GM12878 (cell line): ENCODE measurements around the gene MACROD2. TPM values are rescaled to one million over a fixed set of nuclear protein-coding genes. Genes with fewer than 3 reads are reported as not detected.

ENCODE experiments used
- ATAC-seq: fragments of 200-7000 bp; cut with Tn5 transposase; 3 replicates; pipeline ENCODE4 v1.9.1; 2020; ENCODE audit warnings: mild to moderate bottlenecking, moderate library complexity
- BruUV-seq: library from RNA; stranded (reverse); fragments of 400-500 nt; replicated peaks from 2 replicates; lab custom pipeline; 2021; lab: Mats Ljungman, UMichigan
- CTCF ChIA-PET: fragments of 300-600 bp; sonication (Branson Sonifier 250); formaldehyde crosslinking; extraction: SDS; loops from one replicate; lab custom pipeline; 2021; ENCODE audit warnings: inconsistent platforms; lab: Yijun Ruan, JAX
- POLR2A ChIA-PET: fragments of 350-600 bp; formaldehyde crosslinking; extraction: SDS; loops from one replicate; lab custom pipeline; 2021; ENCODE audit warnings: inconsistent platforms; lab: Charles Lee
- RAD21 ChIA-PET: fragments of 300-600 bp; sonication (Branson Sonifier 250); formaldehyde crosslinking; loops from one replicate; lab custom pipeline; 2023; ENCODE audit warnings: antibody characterized with exemption; ENCODE audit not compliant: unreplicated experiment; lab: Charles Lee
- SMC1A ChIA-PET: fragments of 300-600 bp; sonication (Branson Sonifier 250); formaldehyde crosslinking; loops from one replicate; lab custom pipeline; 2023; ENCODE audit not compliant: unreplicated experiment, uncharacterized antibody; lab: Charles Lee
- DNase-seq: peaks from one replicate; pipeline ENCODE4 v3.0.0-alpha.2; 2011; ENCODE audit warnings: low read depth, low spot score
- FAIRE-seq: peaks from 3 replicates; lab custom pipeline; 2011; peaks lifted over from hg19 to GRCh38; lab: Jason Lieb, UNC
- H2AFZ ChIP-seq: 2 replicates; pipeline ENCODE4 v1.6.0; 2011; ENCODE audit warnings: low read depth, low read length, control low read depth; ENCODE audit not compliant: control insufficient read depth
- H3K27ac ChIP-seq: 2 replicates; pipeline ENCODE4 v1.5.1; 2011; ENCODE audit warnings: control low read depth; ENCODE audit not compliant: control insufficient read depth, insufficient read depth
- H3K27me3 ChIP-seq, 2 experiments: replicated peaks in 1 of 2; 2 replicates each; pipeline versions ENCODE4 v1.6.0 to v1.6.1; 2011; ENCODE audit warnings: low read length in 1 of 2; ENCODE audit not compliant: control insufficient read depth in 2 of 2, insufficient read depth in 2 of 2
- H3K36me3 ChIP-seq, 2 experiments: 2 replicates each; pipeline ENCODE4 v1.5.1; 2011; ENCODE audit warnings: low read length in 1 of 2; ENCODE audit not compliant: control insufficient read depth in 2 of 2, insufficient read depth in 2 of 2
- H3K4me1 ChIP-seq: 2 replicates; pipeline ENCODE4 v1.6.1; 2011; ENCODE audit warnings: mild to moderate bottlenecking, low read length, moderate library complexity, mixed read lengths; ENCODE audit not compliant: control insufficient read depth, insufficient read depth
- H3K4me2 ChIP-seq: 2 replicates; pipeline ENCODE4 v1.6.0; 2011; ENCODE audit warnings: control low read depth; ENCODE audit not compliant: control insufficient read depth, insufficient read depth
- H3K4me3 ChIP-seq: fragments of 200-600 bp; sonication (generic); 2 replicates; pipeline ENCODE4 v1.5.1; 2016
- H3K79me2 ChIP-seq: 2 replicates; pipeline ENCODE4 v1.6.0; 2011; ENCODE audit warnings: low read length; ENCODE audit not compliant: control insufficient read depth, insufficient read depth
- H3K9ac ChIP-seq: 2 replicates; pipeline ENCODE4 v1.8.0; 2011; ENCODE audit warnings: low read length, control low read depth, mixed read lengths; ENCODE audit not compliant: control insufficient read depth, insufficient read depth
- H3K9me3 ChIP-seq: replicated peaks from 3 replicates; pipeline ENCODE4 v1.5.1; 2011; ENCODE audit warnings: mild to moderate bottlenecking, low read length; ENCODE audit not compliant: control insufficient read depth, insufficient read depth
- H4K20me1 ChIP-seq: 2 replicates; pipeline ENCODE4 v1.6.0; 2011; ENCODE audit not compliant: control insufficient read depth, insufficient read depth
- BHLHE40 ChIP-seq, 2 experiments: fragments of 450-650 bp in 1 of 2; IDR thresholded peaks; 2 replicates each; pipeline ENCODE4 v1.6.1; 2011 to 2017; ENCODE audit warnings: low read depth in 2 of 2, borderline replicate concordance in 1 of 2, improper control_type of control experiment in 1 of 2, low read length in 1 of 2, mild to moderate bottlenecking in 1 of 2
- E2F8 ChIP-seq: fragments of 450-650 bp; IDR thresholded peaks from 2 replicates; pipeline ENCODE4 v1.6.1; 2018; ENCODE audit warnings: mild to moderate bottlenecking, low read depth, moderate library complexity; ENCODE audit not compliant: partially characterized antibody
- FOXM1 ChIP-seq: IDR thresholded peaks from 2 replicates; pipeline ENCODE4 v1.6.1; 2012; ENCODE audit warnings: low read depth, mild to moderate bottlenecking, inconsistent platforms, low read length, moderate library complexity
- HDAC2 ChIP-seq: fragments of 200-600 bp; sonication (generic); IDR thresholded peaks from 2 replicates; pipeline ENCODE4 v1.6.1; 2017
- IKZF1 ChIP-seq: fragments of 450-650 bp; conservative IDR thresholded peaks from 2 replicates; pipeline ENCODE4 v1.6.1; 2017; ENCODE audit warnings: antibody characterized with exemption, mild to moderate bottlenecking
- IRF3 ChIP-seq: fragments of 450-650 bp; IDR thresholded peaks from 2 replicates; pipeline ENCODE4 v1.6.1; 2014; ENCODE audit warnings: mild to moderate bottlenecking
- IRF5 ChIP-seq: fragments of 450-650 bp; IDR thresholded peaks from 2 replicates; pipeline ENCODE4 v1.6.1; 2017; ENCODE audit warnings: borderline replicate concordance
- JUNB ChIP-seq: IDR thresholded peaks from 2 replicates; pipeline ENCODE4 v1.6.1; 2016; ENCODE audit warnings: antibody characterized with exemption, mild to moderate bottlenecking
- KDM1A ChIP-seq: fragments of 200-600 bp; sonication (generic); IDR thresholded peaks from 2 replicates; pipeline ENCODE4 v1.6.1; 2016; ENCODE audit warnings: borderline replicate concordance
- KLF5 ChIP-seq: fragments of 450-650 bp; IDR thresholded peaks from 2 replicates; pipeline ENCODE4 v1.6.1; 2014; ENCODE audit warnings: mild to moderate bottlenecking; ENCODE audit not compliant: partially characterized antibody
- MTA2 ChIP-seq: fragments of 450-650 bp; IDR thresholded peaks from 2 replicates; pipeline ENCODE4 v1.6.1; 2016; ENCODE audit warnings: low read depth, mild to moderate bottlenecking, moderate library complexity
- NR2C1 ChIP-seq: fragments of 450-650 bp; IDR thresholded peaks from 2 replicates; pipeline ENCODE4 v1.6.1; 2017; ENCODE audit warnings: antibody characterized with exemption, mild to moderate bottlenecking, moderate library complexity
- POLR2A ChIP-seq: IDR thresholded peaks from 2 replicates; pipeline ENCODE4 v1.6.1; 2011; ENCODE audit warnings: low read depth, mild to moderate bottlenecking, low read length
- POU2F2 ChIP-seq: IDR thresholded peaks from 3 replicates; pipeline ENCODE4 v1.6.1; 2011; ENCODE audit warnings: low read depth, mild to moderate bottlenecking, low read length, borderline replicate concordance
- SMARCA5 ChIP-seq: fragments of 450-650 bp; IDR thresholded peaks from 2 replicates; pipeline ENCODE4 v1.6.1; 2017; ENCODE audit warnings: mild to moderate bottlenecking
- TARDBP ChIP-seq: IDR thresholded peaks from 2 replicates; pipeline ENCODE4 v1.6.1; 2016; ENCODE audit warnings: borderline replicate concordance
- TBL1XR1 ChIP-seq: IDR thresholded peaks from 2 replicates; pipeline ENCODE4 v1.6.1; 2012; ENCODE audit warnings: low read depth, low read length, improper control_type of control experiment
- ZNF207 ChIP-seq: fragments of 450-650 bp; IDR thresholded peaks from 2 replicates; pipeline ENCODE4 v1.6.1; 2014; ENCODE audit warnings: antibody characterized with exemption, mild to moderate bottlenecking, borderline replicate concordance
- WGBS: methylation state at CpG from one replicate; pipeline ENCODE4 v1.1.6; 2016; ENCODE audit warnings: low lambda C conversion rate; ENCODE audit not compliant: insufficient replicate concordance, insufficient coverage; ENCODE audit errors: missing lambda C conversion rate; 5-methylcytosine and 5-hydroxymethylcytosine counted together
- in situ Hi-C: fragments of 300-500 bp; cut with MboI; formaldehyde crosslinking; loops from 9 replicates; pipeline ENCODE4 v1.14.3; 2018; ENCODE audit warnings: mixed read lengths
- intact Hi-C: fragments of 100-400 bp; cut with micrococcal nuclease; formaldehyde crosslinking; loops from one replicate; pipeline ENCODE4 v1.14.2; 2022; ENCODE audit not compliant: unreplicated experiment
- polyA plus RNA-seq, 11 experiments: library from polyadenylated mRNA; depleted of rRNA in 4 of 11; unstranded in 6 of 11; stranded (reverse) in 5 of 11; fragments of >200 nt; fragmentation: Nextera tagmentation in 4 of 11; fragmentation: Illumina TruSeq in 1 of 11; extraction: Ambion mirVana in 4 of 11; extraction: Trizol in 1 of 11; gene quantifications; 1 replicate in 1 of 11; 2 replicates in 10 of 11; pipeline versions ENCODE4 v1.2.1 to v1.2.3, GENCODE V29; 2011 to 2016; ENCODE audit warnings: inconsistent platforms in 2 of 11, missing spikeins in 2 of 11, low read depth in 1 of 11
- total RNA-seq, 4 experiments: library from RNA; depleted of rRNA in 3 of 4; stranded (reverse); fragments of >200 nt in 3 of 4; fragmentation: Illumina TruSeq in 1 of 4; extraction: Trizol in 1 of 4; gene quantifications; 2 replicates each; pipeline versions ENCODE4 v1.2.1 to v1.2.3, GENCODE V29; 2013 to 2021

Gene MACROD2
- total and polyA plus RNA-seq, 10 of the 15 experiments (the other 5 are each of a cell fraction or from before 2014, with no cell fraction given): 1.1 to 21.5 (median 2.2) TPM

- Histone ChIP-seq H3K27ac (no peak overlapping the region), H4K20me1 (no peaks in the 10 kb centered on the region), H3K9me3 (no peaks in the 10 kb centered on the region; the same call in 1 of the 3 replicates), H3K4me3 (no peak overlapping the region), H3K27me3 (no peaks in the 10 kb centered on the region), H3K4me1 (peaks cover 20% of the 10 kb centered on the region), H3K9ac (no peak overlapping the region), H3K36me3 (peaks cover 0 to 2% of the 10 kb centered on the region in 2 experiments; a peak in 1 of 4 replicates), H3K4me2 (no peak overlapping the region), H3K79me2 (no peaks in the 10 kb centered on the region; the same call in 1 of the 2 replicates), H2AFZ (no peak overlapping the region)
- WGBS: 80% methylated on average over 8 of the region's 8 CpGs
- POLR2A ChIA-PET: no interaction called here
- intact Hi-C loops (no loop called here), in situ Hi-C loops (no loop called here)
- no TSS peak for BruUV-seq
- ATAC-seq (no peak), FAIRE-seq (no peak), DNase-seq (no peak)
- CTCF ChIA-PET: no interaction called here
- RAD21 ChIA-PET: no interaction called here
- TF ChIP-seq KDM1A (no peak), IKZF1 (no peak), MTA2 (no peak), IRF5 (no peak), ZNF207 (no peak), JUNB (no peak), KLF5 (no peak), SMARCA5 (no peak), BHLHE40 (IDR thresholded peaks at IDR 0.05; ENCODE audit: borderline replicate concordance in 1 of 2, low read depth in 2 of 2, low read length in 1 of 2) (no peak), POU2F2 (no peak), IRF3 (no peak), FOXM1 (no peak), POLR2A (no peak), NR2C1 (no peak), TBL1XR1 (no peak), TARDBP (no peak), HDAC2 (no peak), E2F8 (no peak)
- SMC1A ChIA-PET: interaction anchor here (0.7 kb wide), 1 partner anchor 37 kb away, joined by 3 read pairs; no protein-coding TSS in a partner anchor
Observed at GRCh38 chr20:15925376-15925775, 1930.1 kb downstream of the MACROD2 start.
